ENCODE data around the gene SPRR4. TPM values are rescaled to one million over a fixed set of nuclear protein-coding genes. Genes with fewer than 3 reads are reported as not detected.

The SPRR4 gene, protein sequence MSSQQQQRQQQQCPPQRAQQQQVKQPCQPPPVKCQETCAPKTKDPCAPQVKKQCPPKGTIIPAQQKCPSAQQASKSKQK
- total RNA-seq (not detected in 2 replicates), polyA plus RNA-seq (not detected in 2 replicates)

DNA sequence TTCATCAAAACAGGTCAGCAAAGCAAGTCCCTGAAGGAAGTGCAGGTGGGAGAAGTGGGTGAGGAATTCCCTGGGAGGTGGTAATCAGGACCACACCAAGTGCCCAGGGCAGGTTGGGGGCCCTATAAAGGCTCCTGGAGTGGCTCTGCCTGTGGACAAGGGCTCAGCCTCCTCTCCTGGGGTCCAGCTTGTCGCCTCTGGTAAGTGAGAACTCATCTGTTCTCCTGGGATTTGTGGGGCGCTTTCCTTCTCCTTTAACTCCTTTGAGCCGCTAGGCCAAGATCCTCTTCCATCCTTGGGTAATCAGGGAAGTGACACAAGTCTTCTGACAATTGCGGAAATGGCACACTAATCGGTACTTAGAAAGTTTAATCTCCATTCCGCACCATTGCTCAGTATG is at the start of gene SPRR4:
Gene SPRR4, plus strand, starts transcription at position 154 of the 400 bp plus-strand sequence. CDS start 1,243 bp downstream, outside the sequence.
- H3K79me2 ChIP-seq = no peaks in the 10 kb centered on the region
- no peak for TF ChIP-seq EZH2phosphoT487 (IDR thresholded peaks at IDR 0.05; ENCODE audit: low read depth, severe bottlenecking, unreplicated experiment)
- TF ChIP-seq, protein P1, sequence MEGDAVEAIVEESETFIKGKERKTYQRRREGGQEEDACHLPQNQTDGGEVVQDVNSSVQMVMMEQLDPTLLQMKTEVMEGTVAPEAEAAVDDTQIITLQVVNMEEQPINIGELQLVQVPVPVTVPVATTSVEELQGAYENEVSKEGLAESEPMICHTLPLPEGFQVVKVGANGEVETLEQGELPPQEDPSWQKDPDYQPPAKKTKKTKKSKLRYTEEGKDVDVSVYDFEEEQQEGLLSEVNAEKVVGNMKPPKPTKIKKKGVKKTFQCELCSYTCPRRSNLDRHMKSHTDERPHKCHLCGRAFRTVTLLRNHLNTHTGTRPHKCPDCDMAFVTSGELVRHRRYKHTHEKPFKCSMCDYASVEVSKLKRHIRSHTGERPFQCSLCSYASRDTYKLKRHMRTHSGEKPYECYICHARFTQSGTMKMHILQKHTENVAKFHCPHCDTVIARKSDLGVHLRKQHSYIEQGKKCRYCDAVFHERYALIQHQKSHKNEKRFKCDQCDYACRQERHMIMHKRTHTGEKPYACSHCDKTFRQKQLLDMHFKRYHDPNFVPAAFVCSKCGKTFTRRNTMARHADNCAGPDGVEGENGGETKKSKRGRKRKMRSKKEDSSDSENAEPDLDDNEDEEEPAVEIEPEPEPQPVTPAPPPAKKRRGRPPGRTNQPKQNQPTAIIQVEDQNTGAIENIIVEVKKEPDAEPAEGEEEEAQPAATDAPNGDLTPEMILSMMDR (IDR thresholded peaks at IDR 0.05; ENCODE audit: poor library complexity) = no peak
- no peak for TF ChIP-seq EZH2 (IDR thresholded peaks at IDR 0.05; ENCODE audit: borderline replicate concordance)

DNA sequence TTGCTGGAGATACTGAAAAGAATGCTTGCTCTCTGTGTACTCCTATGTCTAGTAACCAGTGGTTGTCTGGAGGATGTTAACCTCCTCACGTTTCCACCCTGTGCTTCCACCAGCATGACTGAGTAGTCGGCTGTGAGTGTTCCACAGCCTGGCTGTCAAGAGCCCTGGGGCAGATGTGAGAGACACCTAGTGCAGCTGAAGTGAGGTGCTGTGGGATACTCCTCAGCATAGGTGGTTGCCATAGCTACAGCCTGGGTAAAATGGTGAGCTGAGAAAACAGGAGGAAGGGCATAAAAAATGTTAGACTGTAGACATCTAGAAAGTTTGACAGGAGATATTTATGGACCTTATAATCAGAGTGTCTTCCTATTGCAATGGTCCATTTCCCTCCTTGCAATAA is 46.3 kb upstream of the SPRR4 start:
- Histone ChIP-seq H3K79me2 (no peaks in the 10 kb centered on the region), H4K20me1 (ENCODE audit: insufficient read depth, poor library complexity, severe bottlenecking) (no peaks in the 10 kb centered on the region)

More for the DNA sequence above, at the start of gene SPRR4:
- DNase-seq (ENCODE audit: low spot score) = no peak
- Histone ChIP-seq H3K36me3 (replicated peaks; ENCODE audit: insufficient read depth, low read depth) (no peaks in the 10 kb centered on the region), H2AFZ (no peak within 1 kb of the TSS), H3K4me1 (ENCODE audit: insufficient read depth) (no peaks in the 10 kb centered on the region), H3K27ac (no peak within 1 kb of the TSS), H3K9me3 (ENCODE audit: low read depth) (no peaks in the 10 kb centered on the region), H3K9me2 (replicated peaks; ENCODE audit: insufficient read depth) (no peaks in the 10 kb centered on the region), H4K20me1 (ENCODE audit: insufficient read depth, poor library complexity, severe bottlenecking) (no peaks in the 10 kb centered on the region), H3K4me2 (no peak within 1 kb of the TSS), H3K27me3 (no peaks in the 10 kb centered on the region), H3K4me3 (no peak within 1 kb of the TSS)
- WGBS (ENCODE audit: low lambda C conversion rate, missing lambda C conversion rate) = 60% methylated on average over 6 of the region's 6 CpGs

DNA sequence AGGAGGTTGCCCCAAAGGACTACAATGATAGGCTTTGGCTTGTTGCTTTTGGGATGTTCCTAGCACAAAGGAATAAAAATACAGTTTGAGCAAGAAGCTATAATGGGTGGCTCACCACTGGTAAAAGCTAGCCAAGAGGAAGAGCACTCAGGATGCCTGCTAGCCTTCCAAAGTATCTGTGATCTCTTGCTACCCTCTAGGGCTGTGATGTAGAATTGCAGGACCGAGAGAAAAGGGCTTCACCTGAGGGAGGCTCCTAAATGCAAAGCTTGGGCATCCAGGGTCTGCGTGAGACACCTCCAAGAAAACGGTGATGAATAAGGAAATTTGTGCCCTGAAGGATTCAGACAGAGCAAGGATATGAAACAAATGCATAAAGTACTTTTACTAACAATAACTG is 44.4 kb upstream of the SPRR4 start:
- Histone ChIP-seq H3K27me3 (no peaks in the 10 kb centered on the region), H3K4me1 (ENCODE audit: insufficient read depth) (no peaks in the 10 kb centered on the region), H3K4me2 (no peak overlapping the region), H2AFZ (no peak overlapping the region), H3K4me3 (no peak overlapping the region), H3K36me3 (replicated peaks; ENCODE audit: insufficient read depth, low read depth) (no peaks in the 10 kb centered on the region), H3K9me3 (ENCODE audit: low read depth) (no peaks in the 10 kb centered on the region), H4K20me1 (ENCODE audit: insufficient read depth, poor library complexity, severe bottlenecking) (no peaks in the 10 kb centered on the region), H3K9me2 (replicated peaks; ENCODE audit: insufficient read depth) (no peaks in the 10 kb centered on the region), H3K79me2 (no peaks in the 10 kb centered on the region), H3K27ac (no peak overlapping the region)
- no peak for DNase-seq (ENCODE audit: low spot score)
- TF ChIP-seq EZH2 (IDR thresholded peaks at IDR 0.05; ENCODE audit: borderline replicate concordance) = no peak
- TF ChIP-seq, protein P1 (IDR thresholded peaks at IDR 0.05; ENCODE audit: poor library complexity) = no peak
- no peak for TF ChIP-seq EZH2phosphoT487 (IDR thresholded peaks at IDR 0.05; ENCODE audit: low read depth, severe bottlenecking, unreplicated experiment)
- 59% methylated on average over 3 of the region's 3 CpGs for WGBS (ENCODE audit: low lambda C conversion rate, missing lambda C conversion rate)

More for the DNA sequence above, 46.3 kb upstream of the SPRR4 start:
- Histone ChIP-seq H3K4me2 (no peak overlapping the region), H3K9me3 (ENCODE audit: low read depth) (no peaks in the 10 kb centered on the region), H3K27ac (no peak overlapping the region), H3K27me3 (no peaks in the 10 kb centered on the region), H3K4me3 (no peak overlapping the region), H3K9me2 (replicated peaks; ENCODE audit: insufficient read depth) (no peaks in the 10 kb centered on the region), H3K36me3 (replicated peaks; ENCODE audit: insufficient read depth, low read depth) (no peaks in the 10 kb centered on the region), H3K4me1 (ENCODE audit: insufficient read depth) (no peaks in the 10 kb centered on the region), H2AFZ (no peak overlapping the region)
- no peak for DNase-seq (ENCODE audit: low spot score)
- 49% methylated on average over 2 of the region's 2 CpGs for WGBS (ENCODE audit: low lambda C conversion rate, missing lambda C conversion rate)
- TF ChIP-seq EZH2 (IDR thresholded peaks at IDR 0.05; ENCODE audit: borderline replicate concordance) (no peak), EZH2phosphoT487 (IDR thresholded peaks at IDR 0.05; ENCODE audit: low read depth, severe bottlenecking, unreplicated experiment) (no peak)
- TF ChIP-seq, protein P1 (IDR thresholded peaks at IDR 0.05; ENCODE audit: poor library complexity) = no peak

Data from hepatocyte (in vitro differentiated cells).